Measurements from ENCODE around the gene DCHS2.

The DCHS2 gene

DNA sequence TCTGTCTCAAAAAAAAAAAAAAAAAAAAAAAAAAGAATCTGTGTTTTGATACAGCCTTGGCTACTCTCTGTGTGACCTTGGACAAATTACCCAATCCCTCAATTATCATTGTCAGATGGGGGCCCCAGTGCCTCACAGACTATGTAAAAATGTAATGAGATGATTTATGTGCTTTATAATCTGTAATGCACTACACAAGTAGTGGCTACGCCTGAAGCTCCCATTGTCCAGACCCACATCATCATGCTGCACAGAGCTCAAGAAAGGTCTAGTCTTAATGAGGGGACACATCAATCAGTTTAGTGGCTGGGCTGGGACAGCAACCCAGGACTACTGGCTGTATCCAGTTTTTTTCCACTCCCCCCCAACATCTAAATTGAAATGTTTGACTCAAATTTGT, 308.3 kb downstream of the DCHS2 start:
- Histone ChIP-seq H3K4me1 (ENCODE audit: insufficient read depth, low read length) (no peaks in the 10 kb centered on the region), H3K9ac (ENCODE audit: low read depth, low read length) (no peak overlapping the region), H3K4me3 (ENCODE audit: low read depth in 1 of 2, low read length in 2 of 2) (no peak overlapping the region), H3K27ac (ENCODE audit: low read length) (no peak overlapping the region), H3K79me2 (ENCODE audit: insufficient read depth, low read length) (no peaks in the 10 kb centered on the region), H3K4me2 (ENCODE audit: insufficient read depth, low read length) (no peak overlapping the region), H3K9me3 (ENCODE audit: insufficient read depth, low read length, severe bottlenecking) (no peaks in the 10 kb centered on the region), H3K27me3 (ENCODE audit: insufficient read depth, low read length, poor library complexity) (no peaks in the 10 kb centered on the region), H3K36me3 (ENCODE audit: insufficient read depth, low read length) (no peaks in the 10 kb centered on the region), H2AFZ (ENCODE audit: low read depth, low read length) (no peak overlapping the region), H4K20me1 (ENCODE audit: insufficient read depth, low read length) (no peaks in the 10 kb centered on the region)
- ATAC-seq (ENCODE audit: insufficient read depth, low read depth) (no peak), DNase-seq (no peak)
- TF ChIP-seq, protein P1, sequence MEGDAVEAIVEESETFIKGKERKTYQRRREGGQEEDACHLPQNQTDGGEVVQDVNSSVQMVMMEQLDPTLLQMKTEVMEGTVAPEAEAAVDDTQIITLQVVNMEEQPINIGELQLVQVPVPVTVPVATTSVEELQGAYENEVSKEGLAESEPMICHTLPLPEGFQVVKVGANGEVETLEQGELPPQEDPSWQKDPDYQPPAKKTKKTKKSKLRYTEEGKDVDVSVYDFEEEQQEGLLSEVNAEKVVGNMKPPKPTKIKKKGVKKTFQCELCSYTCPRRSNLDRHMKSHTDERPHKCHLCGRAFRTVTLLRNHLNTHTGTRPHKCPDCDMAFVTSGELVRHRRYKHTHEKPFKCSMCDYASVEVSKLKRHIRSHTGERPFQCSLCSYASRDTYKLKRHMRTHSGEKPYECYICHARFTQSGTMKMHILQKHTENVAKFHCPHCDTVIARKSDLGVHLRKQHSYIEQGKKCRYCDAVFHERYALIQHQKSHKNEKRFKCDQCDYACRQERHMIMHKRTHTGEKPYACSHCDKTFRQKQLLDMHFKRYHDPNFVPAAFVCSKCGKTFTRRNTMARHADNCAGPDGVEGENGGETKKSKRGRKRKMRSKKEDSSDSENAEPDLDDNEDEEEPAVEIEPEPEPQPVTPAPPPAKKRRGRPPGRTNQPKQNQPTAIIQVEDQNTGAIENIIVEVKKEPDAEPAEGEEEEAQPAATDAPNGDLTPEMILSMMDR (IDR thresholded peaks at IDR 0.05; ENCODE audit: borderline replicate concordance, extremely low read depth, low read length, poor library complexity, severe bottlenecking), result no peak
- no peak for TF ChIP-seq EZH2 (IDR thresholded peaks at IDR 0.05; ENCODE audit: borderline replicate concordance, low read depth, low read length, severe bottlenecking)
